ENCODE measurements around the gene SLC8A3.

DNA sequence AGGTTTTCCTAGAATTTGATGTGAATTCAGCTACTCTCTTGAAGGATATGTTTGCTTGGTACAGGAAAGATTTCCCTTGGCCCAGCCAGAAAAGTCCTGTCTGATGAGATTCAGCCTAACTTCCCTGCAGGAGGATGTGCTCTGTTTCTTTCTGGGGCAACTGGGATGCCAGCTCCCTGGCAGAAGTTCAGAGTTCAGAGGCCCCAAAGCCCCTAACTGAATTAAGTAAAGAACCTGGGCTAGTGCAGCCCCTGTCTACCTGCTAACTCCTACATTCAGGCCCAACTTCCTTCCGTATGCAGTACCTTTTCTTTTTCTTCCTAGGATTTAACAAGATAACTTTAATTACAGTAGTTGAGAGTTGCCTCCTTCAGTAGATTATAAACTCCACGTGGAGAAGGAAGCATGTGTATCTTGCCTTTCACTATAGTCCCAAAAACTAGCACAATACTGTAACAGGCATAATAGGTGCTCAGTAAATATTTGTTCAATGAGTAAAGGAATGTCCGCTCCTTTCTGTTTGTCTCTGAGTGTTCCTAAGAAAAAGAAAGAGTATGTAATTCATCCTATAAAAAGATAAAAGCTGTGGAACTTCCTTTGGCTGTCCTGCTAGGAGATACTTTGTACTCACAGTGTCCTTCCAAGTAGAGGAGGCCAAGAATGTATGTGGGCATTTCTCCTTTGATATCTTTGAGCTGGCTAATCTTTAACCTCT is 141.0 kb downstream of the SLC8A3 start:
- TF ChIP-seq CTCF (IDR thresholded peaks at IDR 0.05) (no peak), EZH2 (IDR thresholded peaks at IDR 0.05) (no peak), EZH2phosphoT487 (IDR thresholded peaks at IDR 0.05) (no peak)

Measured in neural progenitor cell (in vitro differentiated cells).